Spleen (tissue), 11 donors: Measurements from ENCODE around the gene HS3ST3B1. TPM values are rescaled to one million over a fixed set of nuclear protein-coding genes. Genes with fewer than 3 reads are reported as not detected.

ENCODE experiments used
- DNase-seq: peaks from one replicate; pipeline ENCODE4 v3.0.0-alpha.2; 2020
- H3K27ac ChIP-seq, 8 donors: fragments of 200-600 bp; sonication (generic) in 7 of 8; 1 replicate in 4 of 8; 2 replicates in 4 of 8; pipeline versions ENCODE4 v1.5.0 to v1.8.0; 2016 to 2021; ENCODE audit warnings: inconsistent platforms in 4 of 8, mild to moderate bottlenecking in 4 of 8, moderate library complexity in 1 of 8
- H3K27me3 ChIP-seq, 7 donors: fragments of 200-600 bp; sonication (generic) in 6 of 7; replicated peaks in 1 of 7; 1 replicate in 4 of 7; 2 replicates in 3 of 7; pipeline versions ENCODE4 v1.5.0 to v1.8.0; 2016 to 2021; ENCODE audit warnings: inconsistent platforms in 3 of 7, mild to moderate bottlenecking in 1 of 7
- H3K36me3 ChIP-seq, 6 donors: fragments of 200-600 bp; sonication (generic) in 5 of 6; 1 replicate in 4 of 6; 2 replicates in 2 of 6; pipeline versions ENCODE4 v1.5.0 to v1.8.0; 2016 to 2021; ENCODE audit warnings: inconsistent platforms in 2 of 6
- H3K4me1 ChIP-seq, 6 donors: fragments of 200-600 bp; sonication (generic) in 5 of 6; 1 replicate in 3 of 6; 2 replicates in 3 of 6; pipeline versions ENCODE4 v1.5.0 to v1.8.0; 2016 to 2021; ENCODE audit warnings: inconsistent platforms in 3 of 6
- H3K4me3 ChIP-seq, 8 donors: fragments of 200-600 bp; sonication (generic) in 7 of 8; 1 replicate in 4 of 8; 2 replicates in 4 of 8; pipeline versions ENCODE4 v1.5.0 to v1.8.0; 2016 to 2021; ENCODE audit warnings: inconsistent platforms in 4 of 8, mild to moderate bottlenecking in 4 of 8, moderate library complexity in 2 of 8
- H3K9me3 ChIP-seq, 8 donors: fragments of 200-600 bp; sonication (generic) in 7 of 8; 1 replicate in 4 of 8; 2 replicates in 4 of 8; pipeline versions ENCODE4 v1.5.0 to v1.8.0; 2016 to 2021; ENCODE audit warnings: inconsistent platforms in 4 of 8
- CTCF ChIP-seq, 11 experiments: fragments of 200-600 bp in 7 of 11; fragments of 450-650 bp in 4 of 11; sonication (generic) in 4 of 11; IDR thresholded peaks in 8 of 11; conservative IDR thresholded peaks in 3 of 11; 1 replicate in 7 of 11; 2 replicates in 4 of 11; pipeline versions ENCODE4 v1.4.0 to v1.8.0; 2016 to 2021; ENCODE audit warnings: antibody characterized with exemption in 11 of 11, inconsistent platforms in 4 of 11, mild to moderate bottlenecking in 1 of 11
- POLR2A ChIP-seq, 3 donors: fragments of 450-650 bp; IDR thresholded peaks; one replicate each; pipeline ENCODE4 v1.5.1; 2017; ENCODE audit warnings: antibody characterized with exemption in 3 of 3, mild to moderate bottlenecking in 1 of 3
- POLR2AphosphoS5 ChIP-seq, 3 donors: sonication (generic); formaldehyde crosslinking; IDR thresholded peaks; one replicate each; pipeline ENCODE4 v1.5.1; 2017; ENCODE audit warnings: antibody characterized with exemption in 3 of 3
- WGBS, 5 donors: extraction: QIAGEN DNeasy Blood & Tissue Kit in 3 of 5; methylation state at CpG; one replicate each; pipeline versions ENCODE4 v1.1.5 to v1.1.7; 2013 to 2018; 5-methylcytosine and 5-hydroxymethylcytosine counted together
- intact Hi-C: fragments of 100-400 bp; cut with DNase I; formaldehyde crosslinking; loops from one replicate; pipeline ENCODE4 v1.15.0; 2023; ENCODE audit warnings: low total_unique reads
- polyA plus RNA-seq, 3 donors: library from polyadenylated mRNA; stranded (reverse); fragments of 200-250 nt; gene quantifications; one replicate each; pipeline ENCODE4 v1.2.1, GENCODE V29; 2013
- total RNA-seq, 7 donors: library from RNA; depleted of rRNA in 3 of 7; stranded (reverse); fragments of >200 nt in 3 of 7; fragmentation: NEBNext Ultra II Directional in 4 of 7; extraction: Animal tissue kit (Norgen Biotek cat#: 25700) in 4 of 7; gene quantifications; one replicate each; pipeline versions ENCODE4 v1.1.0 to v1.2.1, GENCODE V29; 2016 to 2021
- donor health status: healthy with polysubstance abuse.
- donor health status: DM: no; HTN: no; CAD: no; lungs with moderate emphysema.
- donor health status: DM: no; HTN: no; CAD: no.
- donor health status: Bipolar disorder and iron deficiency.
- donor health status: healthy.
- donor health status: DM: no; HTN: no; CAD: no.
- donor health status: DM: yes; HTN: yes; CAD: no.

The HS3ST3B1 gene
- total and polyA plus RNA-seq, 10 donors: 1.3 to 17.9 (median 11.4) TPM

- DNase-seq: no peak
- 53 to 69% (median 65%) methylated on average over 3 of the region's 3 CpGs for WGBS, 5 donors
- intact Hi-C loops: no loop called here
- Histone ChIP-seq H3K4me3 (no peak overlapping the region), H3K27ac (no peak overlapping the region), H3K27me3 (no peaks in the 10 kb centered on the region), H3K4me1 (no peaks in the 10 kb centered on the region), H3K36me3 (no peaks in the 10 kb centered on the region), H3K9me3 (peaks cover 0 to 18% (median 11%) of the 10 kb centered on the region in 8 donors)
- no peak for TF ChIP-seq POLR2A (IDR thresholded peaks at IDR 0.05)
- no peak for TF ChIP-seq CTCF (IDR thresholded peaks at IDR 0.05 in 8 of 11, conservative IDR thresholded peaks at IDR 0.05 in 3 of 11)
- TF ChIP-seq POLR2AphosphoS5 (IDR thresholded peaks at IDR 0.05): no peak
These were observed 95.7 kb downstream of the HS3ST3B1 start for GRCh38 chr17:14396547-14396946.

GRCh38 chr17:14398766-14399165 lies 97.9 kb downstream of the HS3ST3B1 start:
- no peak overlapping the region for H3K27ac ChIP-seq
- H3K4me3 ChIP-seq: no peak overlapping the region
- intact Hi-C loops: no loop called here
- H3K36me3 ChIP-seq: no peaks in the 10 kb centered on the region
- TF ChIP-seq POLR2AphosphoS5 (IDR thresholded peaks at IDR 0.05) (no peak), CTCF (IDR thresholded peaks at IDR 0.05 in 8 of 11, conservative IDR thresholded peaks at IDR 0.05 in 3 of 11) (no peak), POLR2A (IDR thresholded peaks at IDR 0.05) (no peak)
- 66 to 91% (median 72%) methylated on average over 1 of the region's 1 CpG for WGBS, 5 donors
- peaks cover 0 to 11% (median 0%) of the 10 kb centered on the region in 8 donors for H3K9me3 ChIP-seq
- no peaks in the 10 kb centered on the region for H3K27me3 ChIP-seq
- DNase-seq: no peak
- no peaks in the 10 kb centered on the region for H3K4me1 ChIP-seq

Other genes with a start within 250 kb of the HS3ST3B1 start
- gene COX10, start 231.6 kb upstream of the HS3ST3B1 start, total RNA-seq: 10 to 100 TPM; 11.0 to 28.8 (median 15.3) TPM
- gene COX10, start 231.6 kb upstream of the HS3ST3B1 start, polyA plus RNA-seq: 1 to 10 TPM; 3.0 to 5.5 (median 5.4) TPM
- not detected for gene CDRT15, start 64.2 kb upstream of the HS3ST3B1 start, total RNA-seq
- gene CDRT15, start 64.2 kb upstream of the HS3ST3B1 start, polyA plus RNA-seq: not detected